ENCODE measurements around the gene GRID1. TPM values are rescaled to one million over a fixed set of nuclear protein-coding genes. Genes with fewer than 3 reads are reported as not detected.

GRID1 gene
- total RNA-seq, 4 donors from 2014 or later, result 0.03 to 2.7 (median 0.49) TPM

GRCh38 chr10:86045896-86046295, 320.7 kb downstream of the GRID1 start:
- 87 to 91% methylated on average over 4 to 5 of the region's 5 CpGs for whole genome bisulfite sequencing, 2 donors
- no peaks in the 10 kb centered on the region for H3K27me3 ChIP-seq
- no peaks in the 10 kb centered on the region for H3K36me3 ChIP-seq
- no peak overlapping the region for H3K4me3 ChIP-seq
- H3K9me3 ChIP-seq, result peaks cover 0 to 4% (median 0%) of the 10 kb centered on the region in 3 donors
- H3K27ac ChIP-seq, result no peak overlapping the region
- peaks cover 0 to 14% (median 0%) of the 10 kb centered on the region in 3 donors for H3K4me1 ChIP-seq
- no peak for TF ChIP-seq POLR2A (IDR thresholded peaks at IDR 0.05)
- TF ChIP-seq CTCF (IDR thresholded peaks at IDR 0.05), result no peak
- no peak for DNase-seq
- intact Hi-C loops (cut with DNase I), result no loop called here

- Histone ChIP-seq H3K27ac (no peak overlapping the region), H3K27me3 (no peaks in the 10 kb centered on the region), H3K4me3 (no peak overlapping the region), H3K4me1 (peaks cover 0 to 14% (median 0%) of the 10 kb centered on the region in 3 donors), H3K36me3 (no peaks in the 10 kb centered on the region), H3K9me3 (no peaks in the 10 kb centered on the region)
- TF ChIP-seq CTCF (IDR thresholded peaks at IDR 0.05) (no peak), POLR2A (IDR thresholded peaks at IDR 0.05) (no peak)
- 54 to 65% methylated on average over 2 of the region's 2 CpGs for WGBS, 2 donors
- intact Hi-C loops (cut with DNase I), result no loop called here
- DNase-seq, result no peak
Measured at GRCh38 chr10:86044029-86044428, 322.6 kb downstream of the GRID1 start.

GRCh38 chr10:86043236-86043635, 323.4 kb downstream of the GRID1 start:
- TF ChIP-seq CTCF (IDR thresholded peaks at IDR 0.05), result no peak
- TF ChIP-seq POLR2A (IDR thresholded peaks at IDR 0.05), result no peak
- H3K27me3 ChIP-seq, result no peaks in the 10 kb centered on the region
- DNase-seq, result no peak
- H3K9me3 ChIP-seq, result no peaks in the 10 kb centered on the region
- no peaks in the 10 kb centered on the region for H3K36me3 ChIP-seq
- intact Hi-C loops (cut with DNase I), result no loop called here
- peaks cover 0 to 14% (median 0%) of the 10 kb centered on the region in 3 donors for H3K4me1 ChIP-seq
- H3K27ac ChIP-seq, result no peak overlapping the region
- WGBS, 2 donors, result 41 to 67% methylated on average over 1 to 2 of the region's 3 CpGs
- no peak overlapping the region for H3K4me3 ChIP-seq

- H3K4me1 ChIP-seq, result peaks cover 0 to 14% (median 0%) of the 10 kb centered on the region in 3 donors
- no peaks in the 10 kb centered on the region for H3K36me3 ChIP-seq
- TF ChIP-seq CTCF (IDR thresholded peaks at IDR 0.05) (no peak), POLR2A (IDR thresholded peaks at IDR 0.05) (no peak)
- no peaks in the 10 kb centered on the region for H3K9me3 ChIP-seq
- intact Hi-C loops (cut with DNase I), result no loop called here
- DNase-seq, result no peak
- no peak overlapping the region for H3K4me3 ChIP-seq
- no peak overlapping the region for H3K27ac ChIP-seq
- WGBS, 2 donors, result 100% methylated on average over 1 of the region's 2 CpGs; no CpG with 5 or more reads in 1 of the 2 donors
- H3K27me3 ChIP-seq, result no peaks in the 10 kb centered on the region
Measured at GRCh38 chr10:86042161-86042560, 324.4 kb downstream of the GRID1 start.

GRCh38 chr10:86041116-86041515, 325.5 kb downstream of the GRID1 start:
- no peak overlapping the region for H3K4me3 ChIP-seq
- 71 to 78% methylated on average over 2 to 3 of the region's 3 CpGs for WGBS, 2 donors

More at GRCh38 chr10:86041116-86041515, 325.5 kb downstream of the GRID1 start:
- H3K4me1 ChIP-seq, result peaks cover 0 to 14% (median 0%) of the 10 kb centered on the region in 3 donors
- no peak overlapping the region for H3K27ac ChIP-seq
- H3K9me3 ChIP-seq, result no peaks in the 10 kb centered on the region
- no peak for DNase-seq
- H3K36me3 ChIP-seq, result no peaks in the 10 kb centered on the region
- no peaks in the 10 kb centered on the region for H3K27me3 ChIP-seq
- intact Hi-C loops (cut with DNase I), result no loop called here
- no peak for TF ChIP-seq POLR2A (IDR thresholded peaks at IDR 0.05)
- TF ChIP-seq CTCF (IDR thresholded peaks at IDR 0.05), result no peak

Measured in esophagus squamous epithelium (tissue), 5 donors.